ENCODE measurements around the gene AARSD1.
A peak's percentile ranks its signal among the peaks of the same experiment; 100 is the strongest.

AARSD1 gene, protein sequence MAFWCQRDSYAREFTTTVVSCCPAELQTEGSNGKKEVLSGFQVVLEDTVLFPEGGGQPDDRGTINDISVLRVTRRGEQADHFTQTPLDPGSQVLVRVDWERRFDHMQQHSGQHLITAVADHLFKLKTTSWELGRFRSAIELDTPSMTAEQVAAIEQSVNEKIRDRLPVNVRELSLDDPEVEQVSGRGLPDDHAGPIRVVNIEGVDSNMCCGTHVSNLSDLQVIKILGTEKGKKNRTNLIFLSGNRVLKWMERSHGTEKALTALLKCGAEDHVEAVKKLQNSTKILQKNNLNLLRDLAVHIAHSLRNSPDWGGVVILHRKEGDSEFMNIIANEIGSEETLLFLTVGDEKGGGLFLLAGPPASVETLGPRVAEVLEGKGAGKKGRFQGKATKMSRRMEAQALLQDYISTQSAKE

DNA sequence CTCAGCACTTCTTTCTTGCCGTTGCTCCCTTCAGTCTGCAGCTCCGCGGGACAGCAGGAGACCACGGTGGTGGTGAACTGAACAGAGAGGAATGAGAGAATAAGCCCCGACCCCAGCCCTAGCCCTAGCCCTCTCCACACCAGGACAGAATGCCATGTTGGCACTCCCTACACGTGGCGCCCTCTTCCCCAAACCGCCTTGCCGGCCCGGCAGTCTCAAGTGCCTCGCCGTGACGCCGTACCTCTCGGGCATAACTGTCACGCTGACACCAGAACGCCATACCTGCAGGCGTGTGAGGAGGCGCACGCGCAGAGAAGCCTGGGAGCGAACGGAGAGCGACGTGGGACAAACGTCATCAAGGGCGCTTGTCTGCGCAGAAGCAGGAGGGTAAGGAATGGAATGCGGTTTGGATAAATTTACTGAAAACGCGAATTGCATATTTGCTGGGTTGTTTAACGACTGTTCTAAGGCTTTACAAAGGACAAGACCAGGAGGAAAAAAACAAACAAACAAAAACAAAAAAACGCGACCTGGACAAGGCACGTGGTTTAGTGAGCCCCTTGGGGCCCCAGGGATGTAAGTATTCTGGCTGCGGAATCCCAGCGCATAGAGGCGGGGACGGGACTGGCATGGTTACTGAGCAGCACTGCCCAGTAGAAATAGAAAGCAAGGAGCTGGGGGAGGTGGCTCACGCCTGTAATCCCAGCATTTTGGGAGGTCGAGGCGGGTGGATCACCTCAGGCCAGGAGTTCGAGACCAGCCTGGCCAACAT lies at the start of gene AARSD1:
Gene AARSD1 (minus strand): TSS at position 294 of the 772 bp plus-strand sequence. CDS start 14 bp downstream, at position 280.
- TF ChIP-seq CTCF (IDR thresholded peaks at IDR 0.05; ENCODE audit: extremely low read depth, insufficient read depth, missing control alignments) = no peak
- in situ Hi-C loops (cut with MboI; ENCODE audit: low pct_unique_long_range_greater_than_20kb, low sequenced_read_pairs, unreplicated experiment) = no loop called here
- DNase-seq (ENCODE audit: low spot score) = peak; percentile 90

DNA sequence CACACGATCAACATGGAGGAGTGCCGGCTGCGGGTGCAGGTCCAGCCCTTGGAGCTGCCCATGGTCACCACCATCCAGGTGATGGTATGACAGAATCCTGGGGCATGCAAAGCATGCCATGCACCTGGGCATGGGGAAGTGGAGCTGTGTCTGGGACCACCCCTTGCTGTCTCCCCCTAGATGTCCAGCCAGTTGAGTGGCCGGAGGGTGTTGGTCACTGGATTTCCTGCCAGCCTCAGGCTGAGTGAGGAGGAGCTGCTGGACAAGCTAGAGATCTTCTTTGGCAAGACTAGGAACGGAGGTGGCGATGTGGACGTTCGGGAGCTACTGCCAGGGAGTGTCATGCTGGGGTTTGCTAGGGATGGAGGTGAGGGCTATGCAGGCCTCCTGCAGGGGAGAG lies 49.0 kb upstream of the AARSD1 start:
- no peak for DNase-seq (ENCODE audit: low spot score)
- in situ Hi-C loops (cut with MboI; ENCODE audit: low pct_unique_long_range_greater_than_20kb, low sequenced_read_pairs, unreplicated experiment) = no loop called here
- no peak for TF ChIP-seq CTCF (IDR thresholded peaks at IDR 0.05; ENCODE audit: extremely low read depth, insufficient read depth, missing control alignments)

- DNase-seq (ENCODE audit: low spot score) = no peak
- no peak for TF ChIP-seq CTCF (IDR thresholded peaks at IDR 0.05; ENCODE audit: extremely low read depth, insufficient read depth, missing control alignments)
- in situ Hi-C loops (cut with MboI; ENCODE audit: low pct_unique_long_range_greater_than_20kb, low sequenced_read_pairs, unreplicated experiment) = no loop called here
These were observed 47.6 kb upstream of the AARSD1 start for GRCh38 chr17:43011728-43012472.

DNA sequence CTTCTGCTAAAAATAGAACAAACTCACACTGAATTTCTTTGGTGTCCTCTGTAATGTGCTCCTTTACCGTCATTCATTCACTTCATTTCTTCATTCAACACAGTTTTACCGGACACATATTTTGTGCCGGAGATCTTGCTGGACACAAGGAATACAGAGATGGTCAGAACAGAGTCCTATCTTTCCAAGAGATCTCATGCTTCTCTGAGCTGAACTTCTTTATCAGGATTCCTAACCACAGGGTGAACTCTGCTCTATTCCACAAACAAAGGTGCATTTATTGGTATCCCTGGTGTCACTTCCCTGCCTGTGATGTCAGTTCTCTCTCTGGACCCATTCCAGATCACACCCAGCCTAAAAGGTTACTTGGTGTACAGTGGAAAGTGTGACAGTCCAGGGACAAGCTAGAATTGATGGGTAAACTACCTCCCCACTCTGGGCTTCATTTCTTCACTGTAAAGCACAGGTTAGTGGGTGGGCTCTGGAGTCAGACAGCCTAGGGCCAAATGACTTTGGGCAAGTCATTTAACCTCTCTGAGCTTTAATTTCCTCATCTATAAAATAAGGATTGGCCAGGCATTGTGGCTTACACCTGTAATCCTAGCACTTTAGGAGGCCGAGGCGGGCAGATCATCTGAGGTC lies 46.5 kb upstream of the AARSD1 start:
- DNase-seq (ENCODE audit: low spot score) = no peak
- in situ Hi-C loops (cut with MboI; ENCODE audit: low pct_unique_long_range_greater_than_20kb, low sequenced_read_pairs, unreplicated experiment) = no loop called here

GRCh38 chr17:43006639-43007551 lies 42.6 kb upstream of the AARSD1 start, which contains the start of gene IFI35:
Gene IFI35, plus strand, starts transcription at chr17:43006784. Its CDS starts 164 bp downstream, at chr17:43006948.
- peak; percentile 59 for TF ChIP-seq CTCF (IDR thresholded peaks at IDR 0.05; ENCODE audit: extremely low read depth, insufficient read depth, missing control alignments)
- peak; percentile 81 for DNase-seq (ENCODE audit: low spot score)
- in situ Hi-C loops (cut with MboI; ENCODE audit: low pct_unique_long_range_greater_than_20kb, low sequenced_read_pairs, unreplicated experiment) = no loop called here

More for the DNA sequence above, 46.5 kb upstream of the AARSD1 start:
- TF ChIP-seq CTCF (IDR thresholded peaks at IDR 0.05; ENCODE audit: extremely low read depth, insufficient read depth, missing control alignments) = no peak

Data from GM13977 (cell line).